GM12874 (cell line): ENCODE results near the gene CDK2AP2.

ENCODE experiments used
- CTCF ChIP-seq: IDR thresholded peaks from 2 replicates; pipeline ENCODE4 v1.5.1; 2011; ENCODE audit warnings: low read depth, mild to moderate bottlenecking, control low read depth, low read length, moderate library complexity; ENCODE audit not compliant: insufficient read depth

CDK2AP2 gene

GRCh38 chr11:67514116-67514515, 6.2 kb upstream of the CDK2AP2 start:
- TF ChIP-seq CTCF = no peak

GRCh38 chr11:67510023-67510345, 2.0 kb upstream of the CDK2AP2 start:
- no peak for TF ChIP-seq CTCF

GRCh38 chr11:67508486-67509121, 642 bp upstream of the CDK2AP2 start:
- no peak for TF ChIP-seq CTCF

GRCh38 chr11:67507242-67507863, 609 bp downstream of the CDK2AP2 start:
- no peak for TF ChIP-seq CTCF

GRCh38 chr11:67506426-67507051, 1.4 kb downstream of the CDK2AP2 start:
- TF ChIP-seq CTCF = no peak

- TF ChIP-seq CTCF = peak; percentile 98
Measured at GRCh38 chr11:67505605-67506396, 2.2 kb downstream of the CDK2AP2 start.

- TF ChIP-seq CTCF = no peak
Measured at GRCh38 chr11:67504950-67505581, 2.9 kb downstream of the CDK2AP2 start, which contains the start of gene PITPNM1. Gene PITPNM1 (minus strand): TSS chr11:67505363. CDS start chr11:67504180, 1,183 bp downstream.
